GM12878 (cell line): Measurements from ENCODE around the gene HBQ1. TPM values are rescaled to one million over a fixed set of nuclear protein-coding genes. Genes with fewer than 3 reads are reported as not detected.
"Not testable (repeated sequence)": the region's sequence is repeated elsewhere in the genome, so short reads cannot be mapped to it uniquely, and the experiment has no call there.

Experiments
- ATAC-seq: fragments of 200-7000 bp; cut with Tn5 transposase; 3 replicates; pipeline ENCODE4 v1.9.1; 2020; ENCODE audit warnings: mild to moderate bottlenecking, moderate library complexity
- BruUV-seq: library from RNA; stranded (reverse); fragments of 400-500 nt; replicated peaks from 2 replicates; lab custom pipeline; 2021; lab: Mats Ljungman, UMichigan
- CTCF ChIA-PET: fragments of 300-600 bp; sonication (Branson Sonifier 250); formaldehyde crosslinking; extraction: SDS; loops from one replicate; lab custom pipeline; 2021; ENCODE audit warnings: inconsistent platforms; lab: Yijun Ruan, JAX
- POLR2A ChIA-PET: fragments of 350-600 bp; formaldehyde crosslinking; extraction: SDS; loops from one replicate; lab custom pipeline; 2021; ENCODE audit warnings: inconsistent platforms; lab: Charles Lee
- RAD21 ChIA-PET: fragments of 300-600 bp; sonication (Branson Sonifier 250); formaldehyde crosslinking; loops from one replicate; lab custom pipeline; 2023; ENCODE audit warnings: antibody characterized with exemption; ENCODE audit not compliant: unreplicated experiment; lab: Charles Lee
- SMC1A ChIA-PET: fragments of 300-600 bp; sonication (Branson Sonifier 250); formaldehyde crosslinking; loops from one replicate; lab custom pipeline; 2023; ENCODE audit not compliant: unreplicated experiment, uncharacterized antibody; lab: Charles Lee
- DNase-seq: peaks from one replicate; pipeline ENCODE4 v3.0.0-alpha.2; 2011; ENCODE audit warnings: low read depth, low spot score
- FAIRE-seq: peaks from 3 replicates; lab custom pipeline; 2011; peaks lifted over from hg19 to GRCh38; lab: Jason Lieb, UNC
- H2AFZ ChIP-seq: 2 replicates; pipeline ENCODE4 v1.6.0; 2011; ENCODE audit warnings: low read depth, low read length, control low read depth; ENCODE audit not compliant: control insufficient read depth
- H3K27ac ChIP-seq: 2 replicates; pipeline ENCODE4 v1.5.1; 2011; ENCODE audit warnings: control low read depth; ENCODE audit not compliant: control insufficient read depth, insufficient read depth
- H3K27me3 ChIP-seq, 2 experiments: replicated peaks in 1 of 2; 2 replicates each; pipeline versions ENCODE4 v1.6.0 to v1.6.1; 2011; ENCODE audit warnings: low read length in 1 of 2; ENCODE audit not compliant: control insufficient read depth in 2 of 2, insufficient read depth in 2 of 2
- H3K36me3 ChIP-seq, 2 experiments: 2 replicates each; pipeline ENCODE4 v1.5.1; 2011; ENCODE audit warnings: low read length in 1 of 2; ENCODE audit not compliant: control insufficient read depth in 2 of 2, insufficient read depth in 2 of 2
- H3K4me1 ChIP-seq: 2 replicates; pipeline ENCODE4 v1.6.1; 2011; ENCODE audit warnings: mild to moderate bottlenecking, low read length, moderate library complexity, mixed read lengths; ENCODE audit not compliant: control insufficient read depth, insufficient read depth
- H3K4me2 ChIP-seq: 2 replicates; pipeline ENCODE4 v1.6.0; 2011; ENCODE audit warnings: control low read depth; ENCODE audit not compliant: control insufficient read depth, insufficient read depth
- H3K4me3 ChIP-seq: fragments of 200-600 bp; sonication (generic); 2 replicates; pipeline ENCODE4 v1.5.1; 2016
- H3K79me2 ChIP-seq: 2 replicates; pipeline ENCODE4 v1.6.0; 2011; ENCODE audit warnings: low read length; ENCODE audit not compliant: control insufficient read depth, insufficient read depth
- H3K9ac ChIP-seq: 2 replicates; pipeline ENCODE4 v1.8.0; 2011; ENCODE audit warnings: low read length, control low read depth, mixed read lengths; ENCODE audit not compliant: control insufficient read depth, insufficient read depth
- H3K9me3 ChIP-seq: replicated peaks from 3 replicates; pipeline ENCODE4 v1.5.1; 2011; ENCODE audit warnings: mild to moderate bottlenecking, low read length; ENCODE audit not compliant: control insufficient read depth, insufficient read depth
- H4K20me1 ChIP-seq: 2 replicates; pipeline ENCODE4 v1.6.0; 2011; ENCODE audit not compliant: control insufficient read depth, insufficient read depth
- BCL11A ChIP-seq: IDR thresholded peaks from 2 replicates; pipeline ENCODE4 v1.6.1; 2011; ENCODE audit warnings: low read depth, low read length
- BRCA1 ChIP-seq: IDR thresholded peaks from 2 replicates; pipeline ENCODE4 v1.6.1; 2011; ENCODE audit warnings: low read depth, low read length, improper control_type of control experiment
- CBX5 ChIP-seq: sonication (generic); IDR thresholded peaks from 2 replicates; pipeline ENCODE4 v1.6.1; 2016; ENCODE audit warnings: low read depth, moderate library complexity, mild to moderate bottlenecking, inconsistent platforms
- EZH2 ChIP-seq: IDR thresholded peaks from 2 replicates; pipeline ENCODE4 v1.6.1; 2012; ENCODE audit warnings: low read depth, mild to moderate bottlenecking, control low read depth, inconsistent platforms, low read length, borderline replicate concordance; ENCODE audit not compliant: control insufficient read depth
- MTA2 ChIP-seq: fragments of 450-650 bp; IDR thresholded peaks from 2 replicates; pipeline ENCODE4 v1.6.1; 2016; ENCODE audit warnings: low read depth, mild to moderate bottlenecking, moderate library complexity
- NR2C2 ChIP-seq: IDR thresholded peaks from 2 replicates; pipeline ENCODE4 v1.6.1; 2011; ENCODE audit warnings: borderline replicate concordance, low read depth; ENCODE audit not compliant: control insufficient read depth, insufficient read length
- PML ChIP-seq: IDR thresholded peaks from 2 replicates; pipeline ENCODE4 v1.6.1; 2012; ENCODE audit warnings: low read length, inconsistent platforms
- POLR2A ChIP-seq: IDR thresholded peaks from 2 replicates; pipeline ENCODE4 v1.6.1; 2011; ENCODE audit warnings: low read depth, mild to moderate bottlenecking, low read length
- SREBF1 ChIP-seq: IDR thresholded peaks from 2 replicates; pipeline ENCODE4 v1.6.1; 2012; ENCODE audit warnings: mild to moderate bottlenecking, low read length
- ZNF207 ChIP-seq: fragments of 450-650 bp; IDR thresholded peaks from 2 replicates; pipeline ENCODE4 v1.6.1; 2014; ENCODE audit warnings: antibody characterized with exemption, mild to moderate bottlenecking, borderline replicate concordance
- ZNF24 ChIP-seq: fragments of 450-650 bp; IDR thresholded peaks from 2 replicates; pipeline ENCODE4 v1.6.1; 2017; ENCODE audit warnings: antibody characterized with exemption, mild to moderate bottlenecking
- ZNF384 ChIP-seq: IDR thresholded peaks from 2 replicates; pipeline ENCODE4 v1.6.1; 2012; ENCODE audit warnings: low read depth, mild to moderate bottlenecking, low read length, improper control_type of control experiment, borderline replicate concordance
- WGBS: methylation state at CpG from one replicate; pipeline ENCODE4 v1.1.6; 2016; ENCODE audit warnings: low lambda C conversion rate; ENCODE audit not compliant: insufficient replicate concordance, insufficient coverage; ENCODE audit errors: missing lambda C conversion rate; 5-methylcytosine and 5-hydroxymethylcytosine counted together
- in situ Hi-C: fragments of 300-500 bp; cut with MboI; formaldehyde crosslinking; loops from 9 replicates; pipeline ENCODE4 v1.14.3; 2018; ENCODE audit warnings: mixed read lengths
- intact Hi-C: fragments of 100-400 bp; cut with micrococcal nuclease; formaldehyde crosslinking; loops from one replicate; pipeline ENCODE4 v1.14.2; 2022; ENCODE audit not compliant: unreplicated experiment
- polyA plus RNA-seq, 11 experiments: library from polyadenylated mRNA; depleted of rRNA in 4 of 11; unstranded in 6 of 11; stranded (reverse) in 5 of 11; fragments of >200 nt; fragmentation: Nextera tagmentation in 4 of 11; fragmentation: Illumina TruSeq in 1 of 11; extraction: Ambion mirVana in 4 of 11; extraction: Trizol in 1 of 11; gene quantifications; 1 replicate in 1 of 11; 2 replicates in 10 of 11; pipeline versions ENCODE4 v1.2.1 to v1.2.3, GENCODE V29; 2011 to 2016; ENCODE audit warnings: inconsistent platforms in 2 of 11, missing spikeins in 2 of 11, low read depth in 1 of 11
- total RNA-seq, 4 experiments: library from RNA; depleted of rRNA in 3 of 4; stranded (reverse); fragments of >200 nt in 3 of 4; fragmentation: Illumina TruSeq in 1 of 4; extraction: Trizol in 1 of 4; gene quantifications; 2 replicates each; pipeline versions ENCODE4 v1.2.1 to v1.2.3, GENCODE V29; 2013 to 2021
- TF ChIP-seq, protein P1 (sequence below): IDR thresholded peaks from 2 replicates; pipeline ENCODE4 v1.6.1; 2012; ENCODE audit warnings: mild to moderate bottlenecking, low read depth, low read length
- TF ChIP-seq, protein P2 (sequence below): IDR thresholded peaks from 2 replicates; pipeline ENCODE4 v1.6.1; 2011; ENCODE audit warnings: low read depth, mild to moderate bottlenecking, low read length, moderate library complexity, borderline replicate concordance; ENCODE audit errors: extremely low read depth

Gene HBQ1
- total and polyA plus RNA-seq, 10 of the 15 experiments (the other 5 are each of a cell fraction or from before 2014, with no cell fraction given), result not detected

DNA sequence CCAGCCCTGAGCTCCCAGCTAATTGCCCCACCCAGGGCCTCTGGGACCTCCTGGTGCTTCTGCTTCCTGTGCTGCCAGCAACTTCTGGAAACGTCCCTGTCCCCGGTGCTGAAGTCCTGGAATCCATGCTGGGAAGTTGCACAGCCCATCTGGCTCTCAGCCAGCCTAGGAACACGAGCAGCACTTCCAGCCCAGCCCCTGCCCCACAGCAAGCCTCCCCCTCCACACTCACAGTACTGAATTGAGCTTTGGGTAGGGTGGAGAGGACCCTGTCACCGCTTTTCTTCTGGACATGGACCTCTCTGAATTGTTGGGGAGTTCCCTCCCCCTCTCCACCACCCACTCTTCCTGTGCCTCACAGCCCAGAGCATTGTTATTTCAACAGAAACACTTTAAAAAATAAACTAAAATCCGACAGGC, 10.2 kb upstream of the HBQ1 start:
- H4K20me1 ChIP-seq, FAIRE-seq, H3K79me2 ChIP-seq, ATAC-seq, in situ Hi-C loops, H3K9me3 ChIP-seq, H3K9ac ChIP-seq, H3K36me3 ChIP-seq, DNase-seq, POLR2A ChIA-PET, H3K4me1 ChIP-seq, H3K4me2 ChIP-seq, BruUV-seq, intact Hi-C loops, SMC1A ChIA-PET, H3K4me3 ChIP-seq, H2AFZ ChIP-seq, H3K27ac ChIP-seq, RAD21 ChIA-PET: not testable (repeated sequence)
- TF ChIP-seq, protein P1, sequence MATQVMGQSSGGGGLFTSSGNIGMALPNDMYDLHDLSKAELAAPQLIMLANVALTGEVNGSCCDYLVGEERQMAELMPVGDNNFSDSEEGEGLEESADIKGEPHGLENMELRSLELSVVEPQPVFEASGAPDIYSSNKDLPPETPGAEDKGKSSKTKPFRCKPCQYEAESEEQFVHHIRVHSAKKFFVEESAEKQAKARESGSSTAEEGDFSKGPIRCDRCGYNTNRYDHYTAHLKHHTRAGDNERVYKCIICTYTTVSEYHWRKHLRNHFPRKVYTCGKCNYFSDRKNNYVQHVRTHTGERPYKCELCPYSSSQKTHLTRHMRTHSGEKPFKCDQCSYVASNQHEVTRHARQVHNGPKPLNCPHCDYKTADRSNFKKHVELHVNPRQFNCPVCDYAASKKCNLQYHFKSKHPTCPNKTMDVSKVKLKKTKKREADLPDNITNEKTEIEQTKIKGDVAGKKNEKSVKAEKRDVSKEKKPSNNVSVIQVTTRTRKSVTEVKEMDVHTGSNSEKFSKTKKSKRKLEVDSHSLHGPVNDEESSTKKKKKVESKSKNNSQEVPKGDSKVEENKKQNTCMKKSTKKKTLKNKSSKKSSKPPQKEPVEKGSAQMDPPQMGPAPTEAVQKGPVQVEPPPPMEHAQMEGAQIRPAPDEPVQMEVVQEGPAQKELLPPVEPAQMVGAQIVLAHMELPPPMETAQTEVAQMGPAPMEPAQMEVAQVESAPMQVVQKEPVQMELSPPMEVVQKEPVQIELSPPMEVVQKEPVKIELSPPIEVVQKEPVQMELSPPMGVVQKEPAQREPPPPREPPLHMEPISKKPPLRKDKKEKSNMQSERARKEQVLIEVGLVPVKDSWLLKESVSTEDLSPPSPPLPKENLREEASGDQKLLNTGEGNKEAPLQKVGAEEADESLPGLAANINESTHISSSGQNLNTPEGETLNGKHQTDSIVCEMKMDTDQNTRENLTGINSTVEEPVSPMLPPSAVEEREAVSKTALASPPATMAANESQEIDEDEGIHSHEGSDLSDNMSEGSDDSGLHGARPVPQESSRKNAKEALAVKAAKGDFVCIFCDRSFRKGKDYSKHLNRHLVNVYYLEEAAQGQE, result peak; percentile 39; the same call in 1 of the 2 replicates
- CTCF ChIA-PET, result interaction anchor here (1.0 kb wide), 1 partner anchor 63 kb away, joined by 3 read pairs; no protein-coding TSS in a partner anchor
- H3K27me3 ChIP-seq, result peaks cover 13 to 26% of the 10 kb centered on the region in 2 experiments
- WGBS, result 4% methylated on average over 5 of the region's 5 CpGs

DNA sequence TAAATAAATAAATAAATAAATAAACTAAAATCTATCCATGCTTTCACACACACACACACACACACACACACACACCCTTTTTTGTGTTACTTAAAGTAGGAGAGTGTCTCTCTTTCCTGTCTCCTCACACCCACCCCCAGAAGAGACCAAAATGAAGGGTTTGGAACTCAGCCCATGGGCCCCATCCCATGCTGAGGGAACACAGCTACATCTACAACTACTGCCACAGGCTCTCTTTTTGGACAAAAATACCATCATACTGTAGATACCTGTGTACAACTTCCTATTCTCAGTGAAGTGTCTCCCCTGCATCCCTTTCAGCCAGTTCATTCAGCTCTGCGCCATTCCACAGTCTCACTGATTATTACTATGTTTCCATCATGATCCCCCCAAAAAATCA, 9.5 kb upstream of the HBQ1 start:
- ChIA-PET POLR2A (interaction anchor here (0.6 kb wide), 2 partner anchors 65 to 214 kb away, joined by 3 to 4 read pairs; no protein-coding TSS in a partner anchor), CTCF (interaction anchor here (0.8 to 1.0 kb wide), 2 partner anchors 64 to 74 kb away, joined by 3 read pairs; no protein-coding TSS in a partner anchor), RAD21 (no interaction called here), SMC1A (no interaction called here)
- intact Hi-C loops (no loop called here), in situ Hi-C loops (no loop called here)
- Histone ChIP-seq H3K9ac (no peak overlapping the region), H3K4me1 (no peaks in the 10 kb centered on the region), H3K27me3 (peaks cover 11 to 23% of the 10 kb centered on the region in 2 experiments), H3K4me2 (no peak overlapping the region), H4K20me1 (no peaks in the 10 kb centered on the region), H2AFZ (no peak overlapping the region), H3K36me3 (no peaks in the 10 kb centered on the region), H3K27ac (no peak overlapping the region), H3K9me3 (no peaks in the 10 kb centered on the region), H3K79me2 (no peaks in the 10 kb centered on the region), H3K4me3 (no peak overlapping the region)
- DNase-seq (no peak), FAIRE-seq (no peak), ATAC-seq (no peak)
- no TSS peak for BruUV-seq
- TF ChIP-seq MTA2 (no peak), PML (no peak), BRCA1 (no peak), EZH2 (no peak), POLR2A (no peak), ZNF207 (no peak), CBX5 (no peak), BCL11A (no peak), SREBF1 (no peak), NR2C2 (no peak), ZNF24 (no peak), ZNF384 (no peak)
- TF ChIP-seq, protein P2, sequence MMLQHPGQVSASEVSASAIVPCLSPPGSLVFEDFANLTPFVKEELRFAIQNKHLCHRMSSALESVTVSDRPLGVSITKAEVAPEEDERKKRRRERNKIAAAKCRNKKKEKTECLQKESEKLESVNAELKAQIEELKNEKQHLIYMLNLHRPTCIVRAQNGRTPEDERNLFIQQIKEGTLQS, result no peak
- 0% methylated on average over 1 of the region's 1 CpG for WGBS
